DMS 273 (cell line): ENCODE measurements around the gene SPRR2G.
"Not testable (repeated sequence)": the region's sequence is repeated elsewhere in the genome, so short reads cannot be mapped to it uniquely, and the experiment has no call there.

Experiments used
- DNase-seq: peaks from one replicate; lab custom pipeline; 2025; ENCODE audit not compliant: unreplicated experiment; lab: John Stamatoyannopoulos, UW

SPRR2G gene

DNA sequence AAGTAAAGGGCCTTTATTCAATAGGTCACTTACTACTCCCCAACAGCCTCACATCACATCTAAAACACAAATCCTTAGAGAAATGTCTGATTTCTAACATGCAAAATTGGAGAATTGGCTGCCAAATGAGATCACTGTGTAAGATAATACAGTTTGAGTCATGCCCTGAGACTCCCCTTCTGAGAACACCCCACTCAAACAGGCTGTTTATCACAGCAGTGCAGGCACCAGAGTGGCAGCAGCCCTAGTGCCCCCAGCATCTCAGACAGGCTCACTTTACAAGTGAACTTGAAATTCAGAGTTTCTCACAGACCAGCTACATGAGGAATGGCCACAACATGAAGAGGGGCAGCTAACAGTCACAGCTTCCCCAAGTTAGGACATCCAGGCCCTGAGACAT, 35.4 kb downstream of the SPRR2G start:
- DNase-seq = not testable (repeated sequence)

- no peak for DNase-seq
Observed at GRCh38 chr1:153113416-153113815, 37.3 kb downstream of the SPRR2G start, which contains the start of gene SPRR2F. TSS of gene SPRR2F (minus strand) at chr1:153113516. CDS start at chr1:153112733, 783 bp downstream.

DNA sequence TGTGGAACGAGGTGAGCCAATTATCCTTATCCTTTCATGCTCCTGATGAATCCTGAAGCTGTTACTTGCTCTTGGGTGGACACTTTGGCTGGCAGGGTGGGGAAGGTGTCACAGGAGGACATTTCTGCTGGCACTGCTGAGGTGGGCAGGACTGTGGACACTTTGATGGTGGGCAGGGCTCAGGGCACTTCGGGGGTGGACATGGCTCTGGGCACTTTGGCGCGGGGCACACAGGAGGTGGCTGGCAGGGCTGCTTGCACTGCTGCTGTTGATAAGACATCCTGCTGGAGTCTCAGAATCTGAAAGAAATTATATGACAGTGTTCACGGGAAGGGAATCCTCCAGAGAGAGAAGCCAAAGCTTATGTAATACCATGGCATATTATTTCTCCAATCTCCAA, 38.2 kb downstream of the SPRR2G start:
- DNase-seq = not testable (repeated sequence)

GRCh38 chr1:153100245-153100644, 50.4 kb downstream of the SPRR2G start:
- no peak for DNase-seq
